HUES6 (cell line): ENCODE data around the gene NFIA.
"Not testable (repeated sequence)": the region's sequence is repeated elsewhere in the genome, so short reads cannot be mapped to it uniquely, and the experiment has no call there.

ENCODE experiments used
- H3K27ac ChIP-seq: 2 replicates; pipeline ENCODE4 v1.7.0; 2013; ENCODE audit warnings: low read depth, mild to moderate bottlenecking, low read length, inconsistent platforms
- H3K27me3 ChIP-seq: 2 replicates; pipeline ENCODE4 v1.6.1; 2013; ENCODE audit warnings: low read length; ENCODE audit not compliant: control insufficient read depth, insufficient read depth
- H3K36me3 ChIP-seq: 2 replicates; pipeline ENCODE4 v1.6.1; 2013; ENCODE audit warnings: low read length; ENCODE audit not compliant: control insufficient read depth, insufficient read depth
- H3K4me1 ChIP-seq: 2 replicates; pipeline ENCODE4 v1.6.1; 2013; ENCODE audit warnings: low read length; ENCODE audit not compliant: control insufficient read depth, insufficient read depth
- H3K4me3 ChIP-seq: 2 replicates; pipeline ENCODE4 v1.5.1; 2013; ENCODE audit warnings: low read depth, low read length
- H3K9ac ChIP-seq: one replicate; pipeline ENCODE4 v1.6.1; 2013; ENCODE audit warnings: mild to moderate bottlenecking, low read length
- H3K9me3 ChIP-seq: 2 replicates; pipeline ENCODE4 v1.6.1; 2013; ENCODE audit warnings: low read depth, low read length; ENCODE audit not compliant: control insufficient read depth, insufficient read depth

The NFIA gene

GRCh38 chr1:61052395-61053225 lies 29.8 kb upstream of the NFIA start:
- Histone ChIP-seq H3K27me3 (peaks cover 73% of the 10 kb centered on the region), H3K36me3 (no peaks in the 10 kb centered on the region), H3K9me3 (no peaks in the 10 kb centered on the region), H3K4me3 (peak overlapping the region; percentile 62), H3K9ac (no peak overlapping the region), H3K4me1 (peaks cover 32% of the 10 kb centered on the region), H3K27ac (no peak overlapping the region)

- H3K9me3 ChIP-seq = no peaks in the 10 kb centered on the region
- H3K27ac ChIP-seq = no peak overlapping the region
- H3K36me3 ChIP-seq = no peaks in the 10 kb centered on the region
- no peak overlapping the region for H3K9ac ChIP-seq
- H3K4me1 ChIP-seq = peaks cover 35% of the 10 kb centered on the region
- H3K27me3 ChIP-seq = peaks cover 75% of the 10 kb centered on the region
- H3K4me3 ChIP-seq = peak overlapping the region; percentile 61
These were observed 29.1 kb upstream of the NFIA start for GRCh38 chr1:61053226-61053711.

- H3K4me1 ChIP-seq = peaks cover 40% of the 10 kb centered on the region
- no peak overlapping the region for H3K27ac ChIP-seq
- H3K9me3 ChIP-seq = no peaks in the 10 kb centered on the region
- H3K27me3 ChIP-seq = peaks cover 75% of the 10 kb centered on the region
- peak overlapping the region; percentile 61 for H3K4me3 ChIP-seq
- no peaks in the 10 kb centered on the region for H3K36me3 ChIP-seq
- no peak overlapping the region for H3K9ac ChIP-seq
These were observed 28.4 kb upstream of the NFIA start for GRCh38 chr1:61053712-61054600.

- H3K9me3 ChIP-seq = no peaks in the 10 kb centered on the region
- peaks cover 75% of the 10 kb centered on the region for H3K27me3 ChIP-seq
- H3K4me1 ChIP-seq = peaks cover 38% of the 10 kb centered on the region
- H3K9ac ChIP-seq = no peak overlapping the region
- H3K4me3 ChIP-seq = peak overlapping the region; percentile 61
- no peak overlapping the region for H3K27ac ChIP-seq
- no peaks in the 10 kb centered on the region for H3K36me3 ChIP-seq
These were observed 27.8 kb upstream of the NFIA start for GRCh38 chr1:61054601-61054993.

GRCh38 chr1:61055110-61055614 lies 27.2 kb upstream of the NFIA start:
- H3K4me3 ChIP-seq = no peak overlapping the region
- H3K9ac ChIP-seq = no peak overlapping the region
- H3K36me3 ChIP-seq = no peaks in the 10 kb centered on the region
- peaks cover 75% of the 10 kb centered on the region for H3K27me3 ChIP-seq
- H3K4me1 ChIP-seq = peaks cover 37% of the 10 kb centered on the region
- no peaks in the 10 kb centered on the region for H3K9me3 ChIP-seq
- H3K27ac ChIP-seq = no peak overlapping the region

GRCh38 chr1:61056196-61056572 lies 26.2 kb upstream of the NFIA start:
- peaks cover 66% of the 10 kb centered on the region for H3K27me3 ChIP-seq

GRCh38 chr1:61056573-61057439 lies 25.6 kb upstream of the NFIA start:
- no peaks in the 10 kb centered on the region for H3K36me3 ChIP-seq
- H3K27ac ChIP-seq = no peak overlapping the region
- H3K4me1 ChIP-seq = peaks cover 37% of the 10 kb centered on the region
- H3K4me3 ChIP-seq = peak overlapping the region; percentile 76
- peak overlapping the region; percentile 56 for H3K9ac ChIP-seq
- H3K9me3 ChIP-seq = no peaks in the 10 kb centered on the region
- peaks cover 60% of the 10 kb centered on the region for H3K27me3 ChIP-seq

More at GRCh38 chr1:61056196-61056572, 26.2 kb upstream of the NFIA start:
- H3K36me3 ChIP-seq = no peaks in the 10 kb centered on the region
- H3K9me3 ChIP-seq = no peaks in the 10 kb centered on the region
- H3K4me3 ChIP-seq = no peak overlapping the region
- H3K4me1 ChIP-seq = peaks cover 37% of the 10 kb centered on the region
- no peak overlapping the region for H3K9ac ChIP-seq
- H3K27ac ChIP-seq = no peak overlapping the region

- Histone ChIP-seq H3K4me1 (peaks cover 23% of the 10 kb centered on the region; the same call in 1 of the 2 replicates), H3K27me3 (peaks cover 41% of the 10 kb centered on the region), H3K27ac (no peak overlapping the region), H3K9me3 (no peaks in the 10 kb centered on the region), H3K36me3 (no peaks in the 10 kb centered on the region), H3K4me3 (no peak overlapping the region), H3K9ac (no peak overlapping the region)
These were observed 23.7 kb upstream of the NFIA start for GRCh38 chr1:61058483-61059245.

- not testable (repeated sequence) for H3K27ac ChIP-seq, H3K36me3 ChIP-seq, H3K4me3 ChIP-seq, H3K4me1 ChIP-seq, H3K9ac ChIP-seq, H3K9me3 ChIP-seq
- H3K27me3 ChIP-seq = peaks cover 12% of the 10 kb centered on the region
These were observed 20.8 kb upstream of the NFIA start for GRCh38 chr1:61061601-61062000.

GRCh38 chr1:61064673-61065072 lies 17.7 kb upstream of the NFIA start:
- Histone ChIP-seq H3K27me3 (no peaks in the 10 kb centered on the region), H3K4me1 (no peaks in the 10 kb centered on the region), H3K36me3 (no peaks in the 10 kb centered on the region), H3K27ac (no peak overlapping the region), H3K9me3 (no peaks in the 10 kb centered on the region), H3K9ac (no peak overlapping the region), H3K4me3 (no peak overlapping the region)
